ENCODE data around the gene CSF3R.

CSF3R gene

DNA sequence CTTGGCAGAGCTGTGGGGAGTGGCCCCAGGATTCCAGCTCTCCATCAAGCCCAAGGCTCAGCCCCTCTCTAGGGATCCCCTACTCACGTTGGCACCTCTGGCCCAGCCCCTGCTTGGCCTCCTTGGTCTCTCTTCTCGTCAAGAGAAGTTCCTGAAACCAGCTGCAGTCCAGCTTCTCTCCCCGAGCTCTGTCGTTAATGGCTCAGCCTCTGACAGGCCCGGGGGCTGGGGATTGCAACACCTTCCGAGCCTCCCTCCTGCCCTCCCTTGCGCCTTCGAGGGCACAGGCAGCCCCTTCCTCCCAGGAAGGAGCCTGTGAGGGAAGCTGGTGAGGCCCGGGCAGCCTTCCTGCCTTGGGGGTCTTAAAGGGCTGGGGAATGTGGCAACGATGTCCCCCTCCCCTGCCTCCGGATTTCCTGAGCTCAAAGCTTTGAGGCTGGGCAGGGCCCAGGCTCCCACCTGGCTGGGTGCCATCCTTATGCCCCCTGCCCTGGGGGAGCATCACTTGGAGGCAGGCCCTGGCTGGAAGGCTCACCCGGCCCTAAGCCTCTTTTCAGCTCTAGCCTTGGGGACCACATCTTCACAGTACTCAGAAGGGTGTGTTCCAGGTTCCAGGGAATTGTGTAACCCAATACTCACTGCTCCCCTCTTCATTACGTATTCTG, at the start of gene CSF3R:
CSF3R (minus strand) TSS at position 190 of the 665 bp plus-strand sequence. CDS start 3,417 bp downstream, outside the sequence.
- DNase-seq: no peak

DNA sequence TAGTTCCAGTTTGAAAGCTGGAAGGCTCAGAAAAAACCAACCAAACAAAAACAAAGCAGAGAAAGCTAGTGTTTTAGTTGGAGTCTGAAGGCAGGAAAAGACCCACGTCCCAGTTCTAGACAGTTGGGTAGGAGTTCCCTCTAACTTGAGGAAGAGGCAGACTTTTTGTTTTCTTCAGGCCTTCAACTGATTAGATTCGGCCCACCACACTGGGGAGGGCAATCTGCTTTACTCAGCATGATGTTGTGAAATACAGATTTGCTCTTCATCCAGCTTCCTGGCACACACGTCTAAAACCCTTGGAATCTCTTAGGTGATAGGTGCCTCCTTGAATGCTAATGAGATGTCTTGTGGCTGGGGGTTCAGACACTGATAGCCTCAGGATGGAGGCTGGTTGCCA, 49.1 kb upstream of the CSF3R start:
- no peak for DNase-seq

DNA sequence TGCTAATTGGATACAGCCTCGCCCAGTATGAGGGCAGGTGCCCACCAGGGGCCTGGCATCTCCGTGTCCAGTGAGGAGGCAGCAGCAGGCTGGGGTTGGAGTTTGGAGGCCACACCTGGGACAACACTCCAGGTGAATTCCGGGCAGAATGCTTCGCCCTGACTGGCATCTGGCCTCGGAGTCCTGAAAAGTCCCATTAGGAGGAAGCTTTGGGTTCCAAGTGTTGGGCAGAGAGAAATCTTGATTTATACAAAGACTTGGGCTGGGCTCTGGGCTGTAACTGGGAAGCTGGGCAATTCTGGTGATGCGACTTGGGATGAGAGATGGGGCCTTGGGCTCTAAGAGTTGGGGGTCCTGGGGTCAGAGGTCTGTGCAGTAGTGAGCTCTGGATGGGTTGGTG, 48.1 kb upstream of the CSF3R start:
- DNase-seq: no peak

DNA sequence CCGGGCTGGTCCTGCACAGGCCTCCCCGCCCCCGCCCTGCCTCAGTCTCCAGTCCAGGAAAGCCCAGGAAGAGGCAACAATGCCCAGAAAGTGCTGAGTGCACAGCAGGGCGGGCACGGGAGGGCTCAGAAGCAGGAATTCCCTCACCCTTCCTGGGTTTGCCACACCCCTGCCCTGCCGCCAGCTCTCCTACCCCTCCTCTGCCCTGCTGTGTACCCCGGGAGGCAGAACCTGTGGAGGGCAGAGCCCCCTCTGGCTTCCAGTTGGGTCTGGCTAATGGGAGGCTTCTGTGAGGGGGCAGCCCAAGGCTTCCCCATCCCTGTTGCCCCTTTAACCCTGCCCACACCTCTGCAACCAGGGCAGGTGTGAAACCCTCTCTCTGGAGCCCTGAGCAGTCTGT, 47.5 kb upstream of the CSF3R start:
- no peak for DNase-seq

DNA sequence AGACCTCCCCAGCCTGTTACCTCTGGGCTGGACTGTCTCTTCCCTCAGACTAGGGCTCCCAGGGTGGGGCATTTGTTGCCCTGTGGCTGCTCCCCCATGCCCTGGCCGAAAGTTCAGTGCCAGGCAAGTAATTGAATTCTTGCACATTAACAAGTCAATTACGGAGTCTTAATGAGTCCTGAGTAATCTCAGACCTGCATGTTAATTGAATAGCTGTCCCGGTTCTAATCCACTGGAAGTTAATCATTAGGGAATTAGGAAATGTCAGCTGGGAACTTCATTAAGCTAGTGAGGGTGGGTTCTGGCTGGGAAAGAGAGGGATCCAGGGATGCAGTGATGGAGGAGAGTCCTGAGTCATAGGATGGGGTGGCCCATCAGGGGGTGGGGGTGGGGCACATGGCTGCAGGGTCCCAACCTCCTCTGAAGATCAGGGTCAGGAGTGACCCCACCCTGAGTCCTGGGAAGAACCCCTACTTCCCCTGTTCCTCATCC, 47.1 kb upstream of the CSF3R start:
- DNase-seq: no peak

DNA sequence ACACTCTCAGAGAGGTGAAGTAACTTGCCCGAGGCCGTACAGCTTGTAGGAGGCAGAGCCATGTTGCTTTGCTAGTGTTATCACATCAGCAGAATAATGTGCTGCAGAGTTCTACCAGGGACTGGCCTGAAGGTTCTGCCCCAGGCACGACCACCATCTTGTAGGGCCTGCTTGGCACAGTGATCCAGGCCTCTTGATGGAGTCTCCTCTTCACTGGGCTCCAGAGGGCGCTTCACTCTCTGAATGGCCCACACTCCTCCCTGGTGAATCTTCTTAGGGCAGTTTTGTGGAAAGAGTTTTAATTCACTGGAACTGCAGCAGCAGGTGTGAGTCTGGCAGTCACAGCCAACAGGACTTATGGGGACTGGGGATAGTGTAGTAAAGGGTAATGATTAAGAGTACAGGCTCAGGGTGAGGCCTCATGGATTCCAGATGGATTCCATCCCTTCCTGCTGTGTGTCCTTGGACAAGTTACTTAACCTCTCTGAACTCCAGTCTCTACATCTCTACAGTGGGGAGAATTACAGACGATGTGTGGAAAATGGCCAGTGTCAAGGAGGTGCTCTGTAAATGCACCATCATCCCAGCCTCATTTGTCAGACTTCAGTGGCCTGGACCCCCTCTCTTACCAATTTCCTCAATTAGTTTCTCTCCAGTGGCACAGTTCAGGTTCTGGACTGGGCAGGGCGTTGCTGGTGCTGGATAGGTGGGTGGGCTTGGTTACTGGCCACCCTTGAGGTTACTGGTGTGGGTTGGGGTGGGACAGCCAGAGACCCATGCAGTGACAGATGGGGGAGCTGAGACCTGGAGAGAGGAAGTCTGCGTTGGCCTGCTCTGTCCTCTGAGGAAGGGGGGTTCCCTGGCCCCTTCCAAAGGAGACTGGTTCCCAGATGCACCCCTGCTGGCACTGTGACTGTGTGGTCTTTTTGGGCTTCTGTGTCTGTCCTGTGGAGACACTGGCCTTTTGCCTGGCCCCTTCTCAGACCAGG, 45.9 kb upstream of the CSF3R start:
- peak; percentile 10 for DNase-seq

DNA sequence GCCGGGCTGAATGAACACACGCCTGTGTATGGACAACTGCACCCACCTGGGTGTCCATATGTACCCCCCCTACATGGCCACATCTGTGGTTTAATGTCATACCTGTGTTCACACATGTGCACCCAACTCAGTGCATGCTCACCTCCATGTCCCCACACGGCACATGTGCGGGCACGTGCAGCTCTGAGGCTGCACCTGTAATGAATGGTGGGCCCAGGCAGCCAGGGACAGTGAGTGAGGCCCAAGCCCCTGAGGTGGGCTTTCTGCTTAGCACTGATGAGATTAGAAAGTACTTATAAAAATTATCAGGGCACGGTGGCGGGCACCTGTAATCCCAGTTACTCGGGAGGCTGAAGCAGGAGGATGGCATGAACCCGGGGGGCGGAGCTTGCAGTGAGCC, 42.5 kb upstream of the CSF3R start:
- DNase-seq: no peak

DNA sequence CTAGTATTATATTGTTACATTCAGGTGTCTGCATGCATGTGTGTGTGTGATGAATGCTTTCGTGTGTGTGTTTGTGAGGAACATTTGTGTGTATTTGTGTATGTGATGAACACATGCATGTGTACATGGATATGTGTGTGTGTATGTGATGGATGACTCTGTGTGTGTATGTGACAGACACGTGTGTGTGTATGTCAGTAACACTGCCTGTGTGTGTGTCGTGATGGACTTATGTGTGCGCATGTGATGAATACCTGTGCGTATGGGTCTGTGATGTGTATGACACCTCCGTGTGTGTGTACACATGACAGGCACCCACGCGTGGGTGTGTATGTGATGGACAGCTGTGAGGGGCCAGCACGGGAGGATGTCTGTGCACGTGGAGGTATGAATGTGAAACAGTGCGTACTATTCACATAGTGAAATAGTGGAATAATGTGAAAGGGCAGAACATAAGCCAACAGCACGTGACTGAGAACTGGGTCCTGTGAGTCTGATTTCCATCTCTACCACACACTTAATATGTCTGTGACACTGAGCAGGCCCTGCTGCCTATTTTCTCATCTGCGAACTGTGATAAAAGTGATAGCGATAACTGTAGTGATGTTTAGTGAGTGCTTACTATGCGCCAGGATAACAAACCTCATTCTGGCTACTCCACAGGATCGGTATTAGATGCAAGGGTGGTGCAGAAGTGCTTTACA, 41.8 kb upstream of the CSF3R start:
- DNase-seq: no peak

DNA sequence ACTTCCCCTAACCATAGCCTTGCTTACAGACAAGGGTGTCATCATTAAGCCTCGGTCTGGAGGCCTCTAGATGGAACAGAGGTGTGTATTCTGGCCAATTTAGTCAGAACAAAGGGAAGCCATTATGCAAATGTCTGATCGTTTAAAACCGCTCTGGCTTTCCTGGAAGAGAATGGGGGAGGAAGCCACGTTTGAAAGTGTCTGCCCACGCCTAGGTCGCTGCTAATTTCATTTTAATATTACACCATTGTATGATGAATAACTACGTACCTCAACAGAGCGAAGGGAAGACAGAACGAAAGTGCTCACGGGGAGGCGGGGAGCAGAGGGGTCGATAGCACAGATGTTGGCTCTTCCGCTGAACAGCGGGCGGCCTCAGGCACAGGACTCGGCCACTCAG, 41.1 kb upstream of the CSF3R start:
- DNase-seq: peak; percentile 30

DNA sequence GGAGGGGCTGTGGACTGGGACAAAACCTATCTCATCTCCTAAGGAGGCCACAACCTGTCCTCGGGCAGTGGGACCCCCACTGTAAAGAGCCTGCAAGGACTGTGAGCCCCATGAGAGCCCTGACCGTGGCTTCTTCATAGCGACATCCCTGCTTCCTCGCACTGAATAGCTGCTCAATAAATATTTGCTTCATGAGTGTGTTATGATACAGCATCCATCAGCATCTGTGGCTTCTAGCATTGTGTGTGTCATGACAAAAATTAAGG, 40.5 kb upstream of the CSF3R start:
- DNase-seq: no peak

DNA sequence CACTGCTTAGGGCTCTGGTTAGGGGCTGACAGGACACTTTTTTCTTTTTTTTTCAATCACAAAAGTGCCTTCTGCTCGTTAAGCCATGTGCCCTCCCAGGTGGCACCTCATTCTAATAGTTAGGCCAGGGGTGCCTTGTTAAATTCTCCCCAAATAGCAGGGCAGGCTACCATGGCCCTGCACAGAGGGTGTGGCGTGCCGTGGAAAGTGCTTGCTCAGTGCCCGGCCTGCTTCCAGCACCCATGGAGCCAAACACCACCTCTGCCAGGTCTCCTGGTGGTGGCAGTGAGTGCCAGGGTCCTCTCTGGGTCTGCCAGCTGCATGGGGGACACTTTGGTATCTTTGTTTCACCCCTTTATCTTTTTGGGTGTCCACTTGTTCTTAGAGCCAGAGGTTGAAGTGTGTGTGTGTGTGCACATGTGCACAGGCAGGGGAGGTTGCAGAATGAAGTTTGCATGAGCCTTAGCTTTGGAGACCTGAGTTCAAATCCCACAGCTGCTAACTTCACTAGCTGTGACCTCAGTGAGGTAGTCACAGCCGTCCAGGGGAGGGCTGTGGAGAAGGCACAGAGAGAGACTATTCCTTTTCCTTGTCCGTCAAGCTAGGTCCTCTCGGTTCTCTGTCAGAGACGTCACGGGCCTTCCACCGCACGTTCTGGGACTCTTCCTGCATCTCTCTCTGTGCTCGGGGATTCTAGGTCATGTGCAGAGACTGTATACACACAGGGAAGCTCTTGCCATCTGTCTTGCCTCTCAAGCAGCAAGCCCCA, 39.9 kb upstream of the CSF3R start:
- DNase-seq: no peak

DNA sequence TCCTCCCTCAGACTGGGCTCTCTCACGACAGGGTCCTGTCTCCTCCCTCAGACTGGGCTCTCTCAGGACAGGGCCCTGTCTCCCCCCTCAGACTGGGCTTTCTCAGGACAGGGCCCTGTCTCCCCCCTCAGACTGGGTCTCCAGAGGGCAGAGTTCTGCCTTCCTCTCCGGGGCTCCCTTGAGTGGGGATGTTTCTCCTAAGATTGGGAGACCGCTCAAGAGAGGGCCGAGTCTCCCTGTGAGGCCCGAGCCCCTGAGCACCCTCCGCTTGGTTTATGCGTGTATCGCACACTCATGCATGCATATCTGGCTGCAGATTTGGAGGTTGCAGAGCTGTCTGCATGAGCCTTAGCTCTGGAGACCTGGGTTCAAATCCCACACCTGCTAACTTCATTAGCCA, 39.3 kb upstream of the CSF3R start:
- no peak for DNase-seq

DNA sequence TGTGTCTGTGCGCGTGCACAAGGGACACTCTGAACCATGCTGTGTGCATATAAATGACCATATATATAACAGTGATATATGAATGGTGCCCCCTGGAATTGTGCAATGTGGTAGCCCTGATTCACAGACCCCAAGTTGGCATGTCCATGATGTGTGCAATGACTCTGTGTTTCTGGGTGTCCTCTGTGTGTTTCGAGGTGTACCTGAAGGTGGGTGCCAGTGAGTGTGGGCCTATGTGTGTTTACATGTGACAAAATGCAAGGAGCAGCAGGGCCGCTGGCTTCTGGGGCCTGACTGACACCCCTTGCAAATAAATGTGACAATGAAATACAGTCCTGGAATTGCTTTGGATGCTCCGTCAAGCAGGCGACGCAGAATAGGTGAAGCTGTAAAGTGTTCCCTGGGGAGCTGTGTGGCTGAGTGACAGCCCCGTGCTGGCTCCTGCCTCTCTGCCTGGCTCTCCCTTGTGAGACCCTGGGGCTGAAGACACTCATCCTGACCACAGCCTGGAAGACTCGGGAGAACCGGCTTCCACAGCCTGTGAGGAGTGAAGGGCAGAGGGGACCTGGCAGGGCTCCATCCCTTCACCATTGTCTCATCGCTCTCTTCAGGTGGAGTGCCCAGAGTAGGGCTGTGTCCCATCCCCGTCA, 38.2 kb upstream of the CSF3R start:
- DNase-seq: no peak

DNA sequence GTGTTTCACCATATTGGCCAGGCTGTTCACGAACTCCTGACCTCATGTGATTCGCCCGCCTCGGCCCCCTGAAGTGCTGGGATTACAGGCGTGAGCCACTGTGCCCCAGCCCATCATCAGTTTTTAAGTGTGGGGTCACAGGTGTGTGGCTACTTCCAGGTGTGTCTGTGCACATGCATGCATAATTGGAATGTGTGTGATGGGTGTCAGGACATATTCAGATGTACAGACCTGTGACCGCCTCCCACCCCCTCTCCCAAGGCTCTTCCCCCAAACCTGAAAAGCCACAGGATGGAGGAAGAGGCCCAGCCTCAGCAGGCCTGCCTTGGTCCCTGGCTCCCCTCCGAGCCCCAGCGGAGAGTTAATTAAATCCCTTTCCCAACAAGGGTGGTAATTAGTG, 37.3 kb upstream of the CSF3R start:
- DNase-seq: no peak

DNA sequence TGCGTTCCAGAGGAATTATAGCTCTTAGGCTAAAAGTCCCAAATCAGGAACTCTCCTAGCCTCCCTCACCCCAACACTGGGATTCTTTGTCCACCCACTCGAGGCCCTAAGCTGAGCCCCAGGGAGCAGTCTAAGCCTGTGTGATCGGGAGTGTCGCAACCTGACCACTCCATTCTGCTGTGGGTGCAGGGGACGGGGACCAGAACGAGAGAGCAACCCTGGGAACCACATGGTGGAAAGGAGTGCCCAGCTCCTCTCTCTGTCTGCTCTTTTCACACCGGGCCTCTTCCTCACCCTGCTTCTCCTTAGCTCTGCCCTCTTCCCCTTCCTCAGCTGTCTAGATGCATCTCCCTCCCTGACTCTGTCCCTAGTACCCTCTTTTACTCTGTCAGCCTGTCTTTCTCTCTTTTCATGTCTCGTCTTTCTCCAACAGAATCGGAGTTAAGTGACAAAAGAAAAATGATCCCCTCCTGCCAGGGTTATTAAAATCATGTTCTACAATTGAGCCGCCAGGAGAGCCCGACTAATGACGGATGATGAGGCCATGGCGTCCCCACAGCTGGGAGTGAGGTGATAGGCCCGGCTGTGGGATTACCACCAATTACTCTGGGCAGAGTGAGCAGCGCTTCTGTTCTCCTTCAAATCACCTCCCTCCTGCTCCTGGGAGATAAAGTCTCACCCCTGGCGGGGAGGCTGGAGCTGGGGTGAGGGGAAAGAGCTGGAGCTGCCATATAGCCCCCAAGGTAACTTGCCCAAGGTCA, 34.5 kb upstream of the CSF3R start:
- no peak for DNase-seq

DNA sequence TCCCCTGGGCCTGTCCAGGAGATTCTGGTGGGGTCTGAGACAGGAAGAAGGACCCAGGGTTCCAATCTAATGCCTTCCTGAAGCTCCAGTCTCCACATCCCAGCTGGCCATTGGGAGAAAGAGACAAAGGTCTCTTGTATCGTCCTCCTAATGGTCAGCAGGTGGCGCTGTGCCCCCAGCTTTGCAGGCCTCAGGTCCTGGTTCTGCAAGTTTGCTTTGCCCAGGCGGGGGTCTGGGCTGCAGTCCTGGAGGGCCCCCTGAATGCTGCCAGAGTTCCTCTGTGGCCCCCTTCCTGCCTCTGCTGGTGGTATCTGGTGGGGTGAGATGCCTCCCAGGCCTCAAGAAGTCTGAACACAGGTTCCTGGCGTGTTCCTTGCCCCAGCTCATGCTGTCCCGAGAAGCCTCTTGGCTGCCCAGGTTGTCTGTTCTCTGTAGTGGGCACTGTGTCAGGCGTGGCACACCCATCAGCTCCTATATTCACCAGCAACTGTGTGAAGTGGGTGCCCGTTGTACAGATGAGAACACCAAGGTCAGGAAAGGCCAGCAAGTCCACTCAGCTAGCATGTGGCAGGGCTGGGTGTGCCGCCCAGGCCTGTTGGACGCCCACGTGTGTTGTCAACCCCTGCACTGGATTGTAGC, 33.8 kb upstream of the CSF3R start:
- DNase-seq: peak; percentile 51

DNA sequence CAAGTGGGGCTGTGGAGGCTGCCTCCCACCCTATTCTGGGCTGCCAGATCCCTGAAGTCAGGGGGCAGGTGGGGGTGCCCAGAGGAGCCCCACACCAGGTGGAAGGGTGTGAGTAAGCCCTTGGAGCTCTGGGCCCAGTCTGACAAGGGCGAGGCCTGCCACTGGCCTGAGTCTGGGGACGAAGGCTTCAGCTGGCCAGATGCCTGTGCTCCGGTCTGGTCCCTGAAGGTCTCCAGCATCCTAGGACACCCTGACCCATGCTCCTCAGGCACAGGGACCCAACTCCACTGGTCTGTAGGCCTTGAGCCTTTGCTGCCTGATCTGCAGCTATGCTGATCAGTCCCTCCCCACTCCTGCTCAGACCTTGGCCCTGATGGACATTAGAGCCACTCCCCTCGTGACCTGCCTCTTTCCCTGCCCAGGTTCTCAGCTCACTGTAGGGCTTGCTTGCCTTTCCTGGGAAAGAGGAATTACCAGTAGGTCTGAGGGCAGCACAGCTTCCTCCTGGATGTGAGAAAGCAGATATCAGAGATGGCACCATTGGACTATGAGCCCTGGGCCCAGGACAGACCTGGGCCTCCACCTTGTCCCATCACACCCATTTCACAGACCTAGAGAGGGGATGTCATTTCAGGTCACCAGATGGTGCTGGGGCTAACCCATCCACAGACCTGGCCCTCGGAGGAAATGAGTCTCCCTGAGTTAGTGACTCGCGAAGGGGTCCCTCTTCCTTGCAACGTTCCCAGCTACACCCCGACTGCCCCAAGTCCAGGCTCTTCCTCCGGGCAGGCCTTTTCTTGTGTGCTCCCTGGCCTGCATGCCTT, 32.8 kb upstream of the CSF3R start:
- no peak for DNase-seq

DNA sequence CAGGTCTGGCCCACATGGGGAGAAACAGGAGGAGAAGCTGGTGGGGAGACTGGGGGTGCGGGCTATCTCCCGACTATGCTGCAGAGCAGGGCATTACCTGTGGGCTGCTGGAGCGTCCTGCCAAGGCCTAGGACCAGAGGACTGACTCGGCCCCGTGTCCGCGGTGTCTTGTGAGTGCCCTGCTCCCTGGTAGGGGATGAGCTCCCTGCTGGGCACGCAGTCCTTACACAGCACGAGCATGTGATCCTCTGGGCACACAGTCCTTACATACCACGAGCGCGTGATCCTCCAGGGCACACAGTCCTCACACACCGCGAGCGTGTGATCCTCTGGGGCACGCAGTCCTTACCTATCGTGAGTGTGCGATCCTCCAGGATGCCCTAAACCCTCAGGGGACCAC, 31.8 kb upstream of the CSF3R start:
- no peak for DNase-seq

DNA sequence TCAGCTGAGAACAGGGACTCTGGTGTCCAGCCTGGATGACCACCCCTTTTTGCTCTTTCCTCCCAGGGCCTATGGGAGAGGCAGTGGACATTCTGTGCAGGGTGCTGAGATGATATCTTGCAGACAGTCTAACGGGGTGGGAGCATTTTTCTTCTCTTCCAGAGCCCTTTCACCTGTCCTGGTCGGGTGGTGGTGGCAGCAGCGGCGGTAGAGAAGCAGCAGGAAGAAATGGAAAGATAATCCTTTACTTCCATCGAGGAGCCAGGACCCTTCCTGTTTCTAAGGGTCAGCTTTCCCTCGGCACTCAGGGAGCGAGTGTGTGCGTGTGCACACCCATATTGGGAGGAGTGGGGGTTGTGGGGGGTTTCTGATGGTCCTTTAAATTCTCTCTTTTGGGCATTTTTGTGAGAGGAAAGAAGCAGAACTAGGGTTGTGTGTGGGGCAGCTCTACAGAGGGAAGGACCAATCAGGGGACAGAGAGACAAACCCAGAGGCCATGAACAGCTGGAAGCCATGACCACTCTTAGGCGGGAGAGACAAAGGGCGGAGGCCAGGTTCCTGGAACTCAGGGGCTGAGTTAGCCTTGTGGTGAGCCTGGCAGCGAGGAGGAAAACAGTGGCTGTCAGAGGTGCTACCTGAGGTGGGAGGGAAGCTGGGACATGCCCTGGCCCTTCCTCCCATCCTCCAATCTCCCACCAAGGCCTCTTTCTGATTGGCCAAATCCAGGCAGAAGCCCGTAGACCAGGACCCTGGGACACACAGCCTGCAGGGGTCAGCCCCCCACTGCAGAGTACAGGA, 31.2 kb upstream of the CSF3R start:
- no peak for DNase-seq

Measured in activated CD4-positive, alpha-beta T cell treated with anti-CD3 and anti-CD28 coated beads, Interleukin-10, Interleukin-2, amounts not matched to agents 100 ng/mL and 50 ng/mL, durations not matched to agents 16 hours and 8 hours (primary cell).